ENCODE measurements around the gene PATL1. TPM values are rescaled to one million over a fixed set of nuclear protein-coding genes. Genes with fewer than 3 reads are reported as not detected.

Gene PATL1
- polyA plus RNA-seq, 1 donor (not counting 4 experiments of a cell fraction or from before 2014, with no cell fraction given), result 31.1 TPM

GRCh38 chr11:59643390-59643789 is 25.4 kb downstream of the PATL1 start:
- Histone ChIP-seq H3K4me1 (ENCODE audit: control insufficient read depth, extremely low read depth, insufficient read depth, low read length) (no peaks in the 10 kb centered on the region), H3K4me2 (ENCODE audit: control insufficient read depth, extremely low read depth, insufficient read depth, low read depth, low read length) (no peak overlapping the region), H3K9ac (ENCODE audit: control insufficient read depth, extremely low read depth, insufficient read depth, low read length) (no peak overlapping the region), H3K4me3 (ENCODE audit: control insufficient read depth in 2 of 3, extremely low read depth in 1 of 3, insufficient read depth in 2 of 3, low read depth in 1 of 3, low read length in 3 of 3) (no peak overlapping the region), H3K36me3 (ENCODE audit: control insufficient read depth in 2 of 2, extremely low read depth in 1 of 2, insufficient read depth in 2 of 2, low read length in 2 of 2) (peaks cover 26 to 28% of the 10 kb centered on the region in 2 experiments), H3K27me3 (ENCODE audit: control insufficient read depth, extremely low read depth, insufficient read depth, low read length) (no peaks in the 10 kb centered on the region), H3K27ac (ENCODE audit: control insufficient read depth, insufficient read depth, low read length) (no peak overlapping the region), H3K9me1 (ENCODE audit: control insufficient read depth, extremely low read depth, insufficient read depth, low read length) (no peaks in the 10 kb centered on the region), H3K79me2 (ENCODE audit: control insufficient read depth, insufficient read depth, low read length) (peaks cover 2% of the 10 kb centered on the region), H2AFZ (ENCODE audit: control insufficient read depth, low read length) (no peak overlapping the region), H4K20me1 (ENCODE audit: control insufficient read depth, extremely low read depth, insufficient read depth, low read length) (no peaks in the 10 kb centered on the region), H3K9me3 (ENCODE audit: control insufficient read depth, low read depth, low read length) (no peaks in the 10 kb centered on the region)
- no peak for FAIRE-seq
- DNase-seq (ENCODE audit: low read depth, low spot score), result no peak
- no peak for TF ChIP-seq EZH2 (IDR thresholded peaks at IDR 0.05; ENCODE audit: low read length)
- no peak for TF ChIP-seq CTCF (optimal IDR thresholded peaks at IDR 0.05 in 1 of 3, IDR thresholded peaks at IDR 0.05 in 1 of 3, conservative IDR thresholded peaks at IDR 0.05 in 1 of 3; ENCODE audit: extremely low read depth in 1 of 3, insufficient read depth in 2 of 3, low read length in 3 of 3)
- dilution Hi-C loops (cut with MboI; ENCODE audit: extremely low pct_ligation_motif_present, low sequenced_read_pairs), result no loop called here

GRCh38 chr11:59641156-59641555 is 27.7 kb downstream of the PATL1 start:
- Histone ChIP-seq H3K4me3 (ENCODE audit: control insufficient read depth in 2 of 3, extremely low read depth in 1 of 3, insufficient read depth in 2 of 3, low read depth in 1 of 3, low read length in 3 of 3) (no peak overlapping the region), H3K9ac (ENCODE audit: control insufficient read depth, extremely low read depth, insufficient read depth, low read length) (no peak overlapping the region), H2AFZ (ENCODE audit: control insufficient read depth, low read length) (no peak overlapping the region), H3K79me2 (ENCODE audit: control insufficient read depth, insufficient read depth, low read length) (peaks cover 2% of the 10 kb centered on the region), H3K4me1 (ENCODE audit: control insufficient read depth, extremely low read depth, insufficient read depth, low read length) (no peaks in the 10 kb centered on the region), H3K36me3 (ENCODE audit: control insufficient read depth in 2 of 2, extremely low read depth in 1 of 2, insufficient read depth in 2 of 2, low read length in 2 of 2) (peaks cover 28 to 31% of the 10 kb centered on the region in 2 experiments), H3K4me2 (ENCODE audit: control insufficient read depth, extremely low read depth, insufficient read depth, low read depth, low read length) (no peak overlapping the region), H3K9me3 (ENCODE audit: control insufficient read depth, low read depth, low read length) (no peaks in the 10 kb centered on the region), H3K27me3 (ENCODE audit: control insufficient read depth, extremely low read depth, insufficient read depth, low read length) (no peaks in the 10 kb centered on the region), H4K20me1 (ENCODE audit: control insufficient read depth, extremely low read depth, insufficient read depth, low read length) (no peaks in the 10 kb centered on the region), H3K27ac (ENCODE audit: control insufficient read depth, insufficient read depth, low read length) (no peak overlapping the region), H3K9me1 (ENCODE audit: control insufficient read depth, extremely low read depth, insufficient read depth, low read length) (no peaks in the 10 kb centered on the region)
- TF ChIP-seq CTCF (optimal IDR thresholded peaks at IDR 0.05 in 1 of 3, IDR thresholded peaks at IDR 0.05 in 1 of 3, conservative IDR thresholded peaks at IDR 0.05 in 1 of 3; ENCODE audit: extremely low read depth in 1 of 3, insufficient read depth in 2 of 3, low read length in 3 of 3) (no peak), EZH2 (IDR thresholded peaks at IDR 0.05; ENCODE audit: low read length) (no peak)
- dilution Hi-C loops (cut with MboI; ENCODE audit: extremely low pct_ligation_motif_present, low sequenced_read_pairs), result no loop called here
- no peak for FAIRE-seq
- DNase-seq (ENCODE audit: low read depth, low spot score), result no peak
